Vagina (tissue), 2 donors: ENCODE results near the gene CCR6. TPM values are rescaled to one million over a fixed set of nuclear protein-coding genes. Genes with fewer than 3 reads are reported as not detected.

Experiments used
- DNase-seq, 2 donors: peaks; one replicate each; pipeline ENCODE4 v3.0.0-alpha.2; 2017; ENCODE audit errors: extremely low spot score in 2 of 2
- H3K27ac ChIP-seq: fragments of 200-600 bp; sonication (generic); one replicate; pipeline ENCODE4 v1.5.1; 2019
- H3K27me3 ChIP-seq: fragments of 200-600 bp; sonication (generic); one replicate; pipeline ENCODE4 v1.5.1; 2019
- H3K36me3 ChIP-seq, 2 donors: fragments of 200-600 bp; sonication (generic); one replicate each; pipeline ENCODE4 v1.5.1; 2017 to 2019
- H3K4me1 ChIP-seq: fragments of 200-600 bp; sonication (generic); one replicate; pipeline ENCODE4 v1.5.1; 2019
- H3K4me3 ChIP-seq, 2 donors: fragments of 200-600 bp; sonication (generic); 1 replicate in 1 of 2; 2 replicates in 1 of 2; pipeline ENCODE4 v1.5.1; 2016 to 2019
- H3K9me3 ChIP-seq: fragments of 200-600 bp; sonication (generic); one replicate; pipeline ENCODE4 v1.5.1; 2019
- POLR2A ChIP-seq, 2 donors: fragments of 450-650 bp; IDR thresholded peaks; one replicate each; pipeline ENCODE4 v1.6.1; 2017; ENCODE audit warnings: antibody characterized with exemption in 2 of 2, mild to moderate bottlenecking in 2 of 2, moderate library complexity in 2 of 2
- POLR2AphosphoS5 ChIP-seq, 2 donors: sonication (generic); formaldehyde crosslinking; IDR thresholded peaks; one replicate each; pipeline ENCODE4 v1.9.0; 2017; ENCODE audit warnings: antibody characterized with exemption in 2 of 2, mild to moderate bottlenecking in 2 of 2, low read depth in 1 of 2; ENCODE audit not compliant: insufficient read depth in 1 of 2
- intact Hi-C: fragments of 100-400 bp; cut with DNase I; formaldehyde crosslinking; loops from one replicate; pipeline ENCODE4 v1.15.1; 2023
- total RNA-seq: library from RNA; depleted of rRNA; stranded (reverse); fragments of >200 nt; gene quantifications from one replicate; pipeline ENCODE4 v1.2.3, GENCODE V29; 2016
- TF ChIP-seq, protein P1 (sequence below), 3 experiments: fragments of 450-650 bp in 2 of 3; fragments of 200-600 bp in 1 of 3; sonication (generic) in 1 of 3; IDR thresholded peaks; one replicate each; pipeline ENCODE4 v1.5.1; 2017 to 2019; ENCODE audit warnings: antibody characterized with exemption in 3 of 3, mild to moderate bottlenecking in 2 of 3, moderate library complexity in 2 of 3

The CCR6 gene
- total RNA-seq, 1 donor from 2014 or later = 1.2 TPM

DNA sequence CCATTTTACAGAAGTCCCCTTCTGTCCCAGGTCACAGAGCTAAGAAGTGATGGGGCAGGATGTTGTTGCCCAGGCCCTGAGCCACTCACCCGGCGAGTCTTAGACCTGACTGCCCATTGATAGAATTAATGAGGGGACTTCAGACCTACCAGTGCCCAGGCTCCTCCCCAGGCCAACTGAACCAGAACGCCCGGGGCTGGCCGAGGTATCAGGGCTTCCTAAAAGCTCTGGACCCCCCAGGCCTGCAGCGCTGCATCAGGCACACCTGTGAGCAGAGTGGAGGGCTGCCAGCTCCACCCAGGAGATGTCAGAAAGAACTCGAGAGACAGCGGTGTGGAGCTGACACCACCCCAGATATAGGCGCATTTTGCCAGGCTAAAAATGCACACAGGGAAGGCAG lies 31.4 kb downstream of the CCR6 start:
- H3K27me3 ChIP-seq = no peaks in the 10 kb centered on the region
- no peak overlapping the region for H3K27ac ChIP-seq
- no peak overlapping the region for H3K4me3 ChIP-seq
- intact Hi-C loops = no loop called here
- DNase-seq = no peak
- no peaks in the 10 kb centered on the region for H3K9me3 ChIP-seq
- H3K36me3 ChIP-seq = no peaks in the 10 kb centered on the region
- TF ChIP-seq POLR2AphosphoS5 (IDR thresholded peaks at IDR 0.05; ENCODE audit: insufficient read depth in 1 of 2, low read depth in 1 of 2) (no peak), POLR2A (IDR thresholded peaks at IDR 0.05) (no peak)
- TF ChIP-seq, protein P1, sequence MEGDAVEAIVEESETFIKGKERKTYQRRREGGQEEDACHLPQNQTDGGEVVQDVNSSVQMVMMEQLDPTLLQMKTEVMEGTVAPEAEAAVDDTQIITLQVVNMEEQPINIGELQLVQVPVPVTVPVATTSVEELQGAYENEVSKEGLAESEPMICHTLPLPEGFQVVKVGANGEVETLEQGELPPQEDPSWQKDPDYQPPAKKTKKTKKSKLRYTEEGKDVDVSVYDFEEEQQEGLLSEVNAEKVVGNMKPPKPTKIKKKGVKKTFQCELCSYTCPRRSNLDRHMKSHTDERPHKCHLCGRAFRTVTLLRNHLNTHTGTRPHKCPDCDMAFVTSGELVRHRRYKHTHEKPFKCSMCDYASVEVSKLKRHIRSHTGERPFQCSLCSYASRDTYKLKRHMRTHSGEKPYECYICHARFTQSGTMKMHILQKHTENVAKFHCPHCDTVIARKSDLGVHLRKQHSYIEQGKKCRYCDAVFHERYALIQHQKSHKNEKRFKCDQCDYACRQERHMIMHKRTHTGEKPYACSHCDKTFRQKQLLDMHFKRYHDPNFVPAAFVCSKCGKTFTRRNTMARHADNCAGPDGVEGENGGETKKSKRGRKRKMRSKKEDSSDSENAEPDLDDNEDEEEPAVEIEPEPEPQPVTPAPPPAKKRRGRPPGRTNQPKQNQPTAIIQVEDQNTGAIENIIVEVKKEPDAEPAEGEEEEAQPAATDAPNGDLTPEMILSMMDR (IDR thresholded peaks at IDR 0.05) = no peak
- H3K4me1 ChIP-seq = no peaks in the 10 kb centered on the region

DNA sequence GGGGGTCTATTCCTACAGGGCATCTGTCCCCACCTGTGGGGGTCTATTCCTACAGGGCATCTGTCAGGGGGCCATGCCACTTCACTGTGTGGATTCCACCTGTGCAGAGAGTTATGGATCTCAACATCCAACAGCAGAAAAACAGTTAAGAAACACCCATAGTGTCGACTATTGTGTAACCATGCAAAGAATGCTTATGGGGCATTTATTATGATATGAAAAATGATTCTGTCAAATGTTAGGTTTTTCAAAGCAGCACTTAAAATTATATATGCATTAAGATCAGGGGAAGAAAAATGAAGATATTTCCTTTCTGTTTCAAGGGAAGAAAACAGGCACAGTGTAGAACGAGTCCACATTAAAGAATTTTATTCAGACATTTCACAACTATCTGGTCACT lies 32.0 kb downstream of the CCR6 start:
- no peak overlapping the region for H3K27ac ChIP-seq
- H3K4me3 ChIP-seq = no peak overlapping the region
- intact Hi-C loops = no loop called here
- no peaks in the 10 kb centered on the region for H3K4me1 ChIP-seq
- no peak for DNase-seq
- no peaks in the 10 kb centered on the region for H3K27me3 ChIP-seq
- no peak for TF ChIP-seq POLR2AphosphoS5 (IDR thresholded peaks at IDR 0.05; ENCODE audit: insufficient read depth in 1 of 2, low read depth in 1 of 2)
- no peak for TF ChIP-seq POLR2A (IDR thresholded peaks at IDR 0.05)
- TF ChIP-seq, protein P1 (IDR thresholded peaks at IDR 0.05) = no peak
- no peaks in the 10 kb centered on the region for H3K36me3 ChIP-seq
- no peaks in the 10 kb centered on the region for H3K9me3 ChIP-seq

DNA sequence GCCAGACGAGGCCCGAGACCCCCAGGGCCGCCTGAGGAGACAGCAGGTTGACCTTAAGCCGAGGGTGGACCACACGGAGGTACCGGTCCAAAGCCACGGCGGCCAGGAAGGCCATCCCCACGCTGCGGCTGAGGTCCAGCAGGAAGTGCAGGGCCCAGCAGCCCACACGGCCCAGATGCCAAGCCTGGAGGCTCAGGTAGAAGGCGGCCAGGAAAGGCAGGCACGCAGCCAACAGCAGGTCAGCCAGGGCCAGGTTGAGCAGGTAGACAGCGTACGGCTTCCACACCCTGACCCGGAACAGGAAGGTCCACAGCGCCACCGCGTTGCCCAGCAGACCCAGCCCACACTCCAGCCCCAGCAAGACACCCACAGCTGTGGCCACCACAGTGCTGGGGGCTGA lies 34.5 kb downstream of the CCR6 start:
- Histone ChIP-seq H3K9me3 (no peaks in the 10 kb centered on the region), H3K27me3 (no peaks in the 10 kb centered on the region), H3K36me3 (no peaks in the 10 kb centered on the region), H3K4me1 (no peaks in the 10 kb centered on the region), H3K4me3 (no peak overlapping the region), H3K27ac (no peak overlapping the region)
- no peak for DNase-seq
- intact Hi-C loops = no loop called here
- no peak for TF ChIP-seq POLR2AphosphoS5 (IDR thresholded peaks at IDR 0.05; ENCODE audit: insufficient read depth in 1 of 2, low read depth in 1 of 2)
- TF ChIP-seq, protein P1 (IDR thresholded peaks at IDR 0.05) = no peak
- TF ChIP-seq POLR2A (IDR thresholded peaks at IDR 0.05) = no peak

DNA sequence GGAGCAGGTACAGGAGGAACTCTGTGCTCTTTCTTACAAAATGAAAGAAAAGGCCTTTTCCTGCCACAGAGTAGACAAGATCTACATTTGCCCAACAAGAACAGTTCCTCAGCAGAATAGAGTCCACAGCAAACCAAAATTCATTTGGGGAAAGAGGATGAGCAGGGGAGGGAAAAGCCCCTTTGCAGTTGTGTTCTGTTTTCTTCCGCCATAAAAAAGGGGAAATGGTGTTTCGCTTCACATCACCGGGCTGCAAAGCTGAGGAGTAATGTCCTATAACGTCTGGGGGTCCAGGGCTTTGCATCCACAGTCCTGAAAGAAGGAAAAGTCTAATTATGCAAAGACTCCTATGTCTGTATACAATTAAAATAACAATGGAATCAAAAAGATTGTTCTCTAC lies 35.0 kb downstream of the CCR6 start, which contains the start of gene GPR31:
Gene GPR31, minus strand, starts transcription at position 118 of the 400 bp plus-strand sequence. CDS start 149 bp downstream, outside the sequence.
- no peak for DNase-seq
- Histone ChIP-seq H3K27me3 (no peaks in the 10 kb centered on the region), H3K4me3 (no peak within 1 kb of the TSS), H3K36me3 (no peaks in the 10 kb centered on the region), H3K27ac (no peak within 1 kb of the TSS), H3K4me1 (no peaks in the 10 kb centered on the region), H3K9me3 (no peaks in the 10 kb centered on the region)
- intact Hi-C loops = no loop called here
- TF ChIP-seq POLR2AphosphoS5 (IDR thresholded peaks at IDR 0.05; ENCODE audit: insufficient read depth in 1 of 2, low read depth in 1 of 2) (no peak), POLR2A (IDR thresholded peaks at IDR 0.05) (no peak)
- TF ChIP-seq, protein P1 (IDR thresholded peaks at IDR 0.05) = no peak

DNA sequence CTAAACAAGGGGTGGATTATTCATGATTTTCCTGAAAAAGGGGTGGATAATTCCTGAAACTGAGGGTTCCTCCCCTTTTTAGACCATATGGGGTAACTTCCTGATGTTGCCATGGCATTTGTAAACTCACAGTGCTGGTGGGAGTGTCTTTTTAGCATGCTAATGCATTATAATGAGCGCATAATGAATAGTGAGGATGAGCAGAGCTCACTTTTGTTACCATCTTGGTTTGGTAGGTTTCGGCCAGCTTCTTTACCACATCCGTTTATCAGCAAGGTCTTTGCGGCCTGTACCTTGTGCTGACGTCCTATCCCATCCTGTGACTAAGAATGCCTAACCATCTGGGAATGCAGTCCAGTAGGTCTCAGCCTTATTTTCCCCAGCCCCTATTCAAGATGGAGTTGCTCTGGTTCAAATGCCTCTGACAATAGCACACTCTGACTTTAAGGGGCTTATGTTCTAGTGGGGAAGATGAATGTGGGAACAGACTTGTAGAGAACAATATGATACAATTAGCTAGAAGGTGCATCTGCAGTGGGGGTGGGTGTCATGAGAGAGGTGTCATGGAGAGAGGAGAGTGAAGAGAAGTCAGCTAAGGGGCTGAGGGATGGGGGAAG lies 39.1 kb downstream of the CCR6 start:
- Histone ChIP-seq H3K4me3 (no peak overlapping the region), H3K4me1 (no peaks in the 10 kb centered on the region), H3K27ac (no peak overlapping the region), H3K27me3 (no peaks in the 10 kb centered on the region), H3K36me3 (no peaks in the 10 kb centered on the region), H3K9me3 (no peaks in the 10 kb centered on the region)
- peak in 1 of 2 donors; percentile 7 for DNase-seq
- TF ChIP-seq POLR2A (IDR thresholded peaks at IDR 0.05) (no peak), POLR2AphosphoS5 (IDR thresholded peaks at IDR 0.05; ENCODE audit: insufficient read depth in 1 of 2, low read depth in 1 of 2) (no peak)
- TF ChIP-seq, protein P1 (IDR thresholded peaks at IDR 0.05) = no peak
- intact Hi-C loops = no loop called here
